Activated CD8-positive, alpha-beta memory T cell treated with anti-CD3 and anti-CD28 coated beads for 4 hours (primary cell): ENCODE data around the gene SNRNP35.
"Not testable (repeated sequence)": the region's sequence is repeated elsewhere in the genome, so short reads cannot be mapped to it uniquely, and the experiment has no call there.

Experiments used
- DNase-seq, 2 donors: peaks; one replicate each; pipeline ENCODE4 v3.0.0-alpha.2; 2020; ENCODE audit warnings: low read depth in 2 of 2

The SNRNP35 gene

DNA sequence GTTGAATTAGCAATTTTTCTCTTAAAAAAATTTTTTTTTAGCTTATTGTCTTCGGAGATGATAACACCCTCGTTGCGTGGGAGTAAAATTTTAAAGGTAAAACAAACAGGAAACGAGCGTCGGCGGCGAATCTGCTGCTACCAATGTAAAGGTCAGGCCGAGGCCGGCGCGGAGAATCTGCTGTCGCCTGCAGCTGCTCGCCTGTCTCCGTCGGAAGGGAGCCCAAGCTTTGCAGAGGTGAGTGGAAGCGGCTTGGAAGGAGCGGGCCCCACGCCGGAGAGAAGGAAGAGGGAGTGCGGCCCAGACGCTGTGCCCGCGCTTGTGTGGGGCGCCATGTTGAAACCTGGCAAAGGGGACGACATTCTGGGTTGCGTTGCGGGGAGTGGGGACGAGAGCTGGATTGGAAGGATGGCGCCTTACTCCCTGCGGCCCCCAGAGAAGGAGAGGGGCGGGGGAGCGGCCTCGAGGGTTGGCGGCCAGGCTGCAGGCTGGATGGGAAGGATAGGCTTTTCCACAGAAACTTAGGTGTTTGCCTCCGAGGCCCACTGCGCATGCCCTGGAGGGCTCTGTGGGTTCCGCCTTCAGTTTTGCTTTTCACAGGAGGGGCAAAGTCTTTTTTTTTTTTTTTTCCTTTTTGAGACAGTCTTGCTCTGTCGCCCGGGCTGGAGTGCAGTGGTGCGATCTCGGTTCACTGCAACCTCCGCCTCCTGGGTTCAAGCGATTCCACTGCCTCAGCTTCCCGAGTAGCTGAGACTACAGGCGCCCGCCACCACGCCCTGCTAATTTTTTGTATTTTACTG lies at the start of gene SNRNP35:
TSS of gene SNRNP35 (plus strand) at position 160 of the 800 bp plus-strand sequence. CDS start 7,402 bp downstream, outside the sequence.
- DNase-seq, result peak; percentile 69 to 77

- DNase-seq, result not testable (repeated sequence)
These were observed 49.3 kb upstream of the SNRNP35 start for GRCh38 chr12:123408619-123409018.

DNA sequence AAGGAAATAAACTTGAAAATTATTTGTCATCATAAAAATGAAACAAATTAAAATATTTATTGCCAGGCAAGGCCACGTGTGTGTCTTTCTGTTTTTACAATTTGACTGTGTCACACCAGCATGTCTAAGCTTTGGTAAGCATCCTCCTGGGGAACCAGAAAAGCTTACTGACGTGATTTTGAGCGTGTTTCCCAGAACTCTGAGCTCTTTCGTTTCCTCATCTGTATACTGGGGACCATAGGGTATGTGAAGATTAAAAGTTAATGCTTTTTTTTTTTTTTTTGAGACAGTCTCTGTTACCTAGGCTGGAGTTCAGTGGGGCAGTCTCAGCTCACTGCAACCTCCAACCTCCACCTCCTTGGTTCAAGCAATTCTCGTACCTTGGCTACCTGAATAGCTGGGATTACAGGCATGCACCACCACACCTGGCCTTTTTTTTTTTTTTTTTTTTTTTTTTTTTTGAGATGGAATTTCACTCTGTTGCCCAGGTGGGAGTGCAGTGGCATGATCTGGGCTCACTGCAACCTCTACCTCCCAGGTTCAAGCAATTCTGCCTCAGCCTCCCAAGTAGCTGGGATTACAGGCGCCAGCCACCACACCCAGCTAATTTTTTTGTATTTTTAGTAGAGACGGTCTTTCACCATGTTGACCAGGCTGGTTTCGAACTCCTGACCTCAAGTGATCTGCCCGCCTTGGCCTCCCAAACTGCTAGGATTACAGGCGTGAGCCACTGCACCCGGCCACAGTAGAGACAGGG lies 48.5 kb upstream of the SNRNP35 start:
- DNase-seq, result not testable (repeated sequence)

GRCh38 chr12:123410041-123410412 lies 47.9 kb upstream of the SNRNP35 start:
- DNase-seq, result no peak

GRCh38 chr12:123421314-123421713 lies 36.6 kb upstream of the SNRNP35 start:
- no peak for DNase-seq

GRCh38 chr12:123427036-123427769 lies 30.7 kb upstream of the SNRNP35 start:
- no peak for DNase-seq

GRCh38 chr12:123428591-123428990 lies 29.3 kb upstream of the SNRNP35 start:
- DNase-seq, result no peak

DNA sequence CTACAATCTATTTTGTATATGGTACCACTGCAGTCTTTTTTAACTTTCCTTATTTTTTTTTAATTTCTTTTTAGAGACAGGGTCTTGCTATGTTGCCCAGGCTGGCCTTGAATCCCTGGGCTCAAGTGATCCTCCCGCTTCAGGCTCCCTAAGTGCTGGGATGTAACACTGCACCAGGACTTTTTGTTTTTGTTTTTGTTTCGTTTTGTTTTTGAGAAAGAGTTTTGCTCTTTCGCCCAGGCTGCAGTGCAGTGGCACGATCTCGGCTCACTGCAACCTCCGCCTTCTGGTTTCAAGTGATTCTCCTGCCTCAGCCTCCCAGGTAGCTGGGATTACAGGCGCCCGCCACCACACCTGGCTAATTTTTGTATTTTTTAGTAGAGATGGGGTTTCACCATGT lies 28.8 kb upstream of the SNRNP35 start:
- DNase-seq, result not testable (repeated sequence)

DNA sequence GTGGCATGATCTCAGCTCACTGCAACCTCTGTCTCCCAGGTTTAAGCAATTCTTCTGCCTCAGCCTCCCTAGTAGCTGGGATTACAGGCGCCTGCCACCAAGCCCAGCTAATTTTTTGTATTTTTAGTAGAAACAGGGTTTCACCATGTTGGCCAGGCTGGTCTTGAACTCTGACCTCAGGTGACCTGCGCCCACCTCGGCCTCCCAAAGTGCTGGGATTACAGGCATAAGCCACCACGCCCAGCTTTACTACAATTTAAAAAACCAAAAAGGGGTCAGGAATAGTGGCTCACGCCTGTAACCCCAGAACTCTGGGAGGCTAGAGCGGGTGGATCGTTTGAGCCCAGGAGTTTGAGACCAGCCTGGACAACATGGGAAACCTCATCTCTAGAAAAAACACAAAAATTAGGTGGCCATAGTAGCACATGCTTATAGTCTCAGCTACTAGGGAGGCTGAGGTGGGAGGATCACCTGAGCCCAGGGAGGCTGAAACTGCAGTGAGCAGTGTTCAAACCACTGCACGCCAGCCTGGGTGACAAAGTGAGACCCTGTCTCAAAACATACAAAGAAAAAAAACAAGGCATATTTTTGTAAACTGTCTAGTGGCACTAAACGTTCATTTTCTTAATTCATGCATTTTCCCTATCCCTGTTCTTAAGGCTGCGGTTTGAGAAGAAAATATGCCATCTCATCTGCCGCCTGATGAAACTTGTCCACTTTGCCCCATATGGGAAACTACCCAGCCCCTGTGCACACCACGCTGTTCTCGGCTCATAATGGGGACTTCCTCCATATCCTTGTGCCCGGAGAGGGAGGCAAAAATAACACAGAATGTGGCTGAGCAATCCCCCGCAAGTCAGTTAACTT lies 25.8 kb upstream of the SNRNP35 start:
- not testable (repeated sequence) for DNase-seq

DNA sequence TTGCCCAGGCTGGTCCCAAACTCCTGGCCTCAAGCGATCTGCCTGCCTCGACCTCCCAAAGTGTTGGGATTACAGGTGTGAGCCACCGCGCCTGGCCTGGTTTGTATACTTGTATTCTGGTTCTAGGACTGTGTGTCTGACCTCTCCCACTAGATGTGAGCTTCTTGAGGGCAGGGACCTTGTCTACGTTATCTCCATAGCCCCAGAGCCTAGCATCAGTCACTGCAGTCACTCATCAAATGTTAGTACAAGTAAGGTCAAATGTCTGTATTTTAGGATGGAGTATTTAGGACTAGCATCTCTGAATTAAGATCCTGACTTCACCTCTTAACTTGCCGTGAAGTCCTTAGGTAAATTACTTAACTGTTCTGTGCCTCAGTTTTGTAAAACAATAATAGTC lies 24.3 kb upstream of the SNRNP35 start:
- DNase-seq, result no peak

GRCh38 chr12:123435636-123436016 lies 22.3 kb upstream of the SNRNP35 start:
- no peak for DNase-seq

- DNase-seq, result peak; percentile 78 to 82
These were observed 21.6 kb upstream of the SNRNP35 start, which contains the start of gene RILPL2 for GRCh38 chr12:123436017-123436964. TSS of gene RILPL2 (minus strand) at chr12:123436684. CDS start at chr12:123436420, 264 bp downstream.

DNA sequence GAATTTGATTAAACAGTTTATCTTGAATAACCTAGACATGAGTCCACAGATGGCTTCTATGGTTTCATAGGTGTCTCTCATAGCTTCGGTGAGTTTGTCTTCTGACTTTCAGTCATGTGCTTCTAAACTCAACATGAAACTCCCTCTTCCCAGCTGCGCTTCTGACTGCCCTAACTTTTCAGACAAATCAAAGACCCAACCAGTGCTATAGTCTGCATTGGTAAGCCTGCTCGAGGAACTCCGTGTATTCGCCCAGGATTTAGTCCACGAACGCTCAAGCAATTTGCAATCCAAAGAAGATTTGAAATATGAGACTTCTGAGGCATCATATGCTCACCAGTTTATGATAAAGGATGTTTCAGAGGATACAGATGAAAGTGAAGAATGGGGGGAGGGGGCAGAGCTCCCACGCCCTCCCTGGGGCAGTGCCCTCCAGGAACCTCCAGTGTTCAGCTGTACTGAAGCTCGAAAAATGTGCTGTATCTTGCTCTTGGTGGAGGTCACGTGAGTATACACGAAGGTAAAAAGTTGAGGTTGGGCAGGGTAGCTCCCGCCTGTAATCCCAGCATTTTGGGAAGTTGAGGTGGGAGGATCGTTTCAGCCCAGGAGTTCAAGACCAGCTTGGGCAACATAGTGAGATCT lies 16.3 kb upstream of the SNRNP35 start:
- no peak for DNase-seq

DNA sequence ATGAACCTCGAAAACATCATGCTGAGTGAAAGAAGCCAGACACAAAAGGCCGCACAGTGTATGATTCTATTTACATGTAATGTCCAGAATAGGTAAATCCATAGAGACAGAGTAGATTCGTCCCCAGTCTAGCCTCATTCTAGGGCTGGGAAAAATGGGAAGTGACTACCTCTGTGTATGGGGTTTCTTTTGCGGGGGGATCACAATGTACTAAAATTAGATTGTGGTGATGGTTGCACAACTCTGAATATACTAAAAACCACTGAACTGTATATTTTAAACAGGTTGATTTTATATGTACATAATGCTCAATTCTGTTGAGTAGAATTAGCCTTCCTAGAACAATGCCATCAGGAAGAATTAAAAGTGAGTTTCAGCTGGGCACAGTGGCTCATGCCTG lies 15.2 kb upstream of the SNRNP35 start:
- DNase-seq, result no peak

DNA sequence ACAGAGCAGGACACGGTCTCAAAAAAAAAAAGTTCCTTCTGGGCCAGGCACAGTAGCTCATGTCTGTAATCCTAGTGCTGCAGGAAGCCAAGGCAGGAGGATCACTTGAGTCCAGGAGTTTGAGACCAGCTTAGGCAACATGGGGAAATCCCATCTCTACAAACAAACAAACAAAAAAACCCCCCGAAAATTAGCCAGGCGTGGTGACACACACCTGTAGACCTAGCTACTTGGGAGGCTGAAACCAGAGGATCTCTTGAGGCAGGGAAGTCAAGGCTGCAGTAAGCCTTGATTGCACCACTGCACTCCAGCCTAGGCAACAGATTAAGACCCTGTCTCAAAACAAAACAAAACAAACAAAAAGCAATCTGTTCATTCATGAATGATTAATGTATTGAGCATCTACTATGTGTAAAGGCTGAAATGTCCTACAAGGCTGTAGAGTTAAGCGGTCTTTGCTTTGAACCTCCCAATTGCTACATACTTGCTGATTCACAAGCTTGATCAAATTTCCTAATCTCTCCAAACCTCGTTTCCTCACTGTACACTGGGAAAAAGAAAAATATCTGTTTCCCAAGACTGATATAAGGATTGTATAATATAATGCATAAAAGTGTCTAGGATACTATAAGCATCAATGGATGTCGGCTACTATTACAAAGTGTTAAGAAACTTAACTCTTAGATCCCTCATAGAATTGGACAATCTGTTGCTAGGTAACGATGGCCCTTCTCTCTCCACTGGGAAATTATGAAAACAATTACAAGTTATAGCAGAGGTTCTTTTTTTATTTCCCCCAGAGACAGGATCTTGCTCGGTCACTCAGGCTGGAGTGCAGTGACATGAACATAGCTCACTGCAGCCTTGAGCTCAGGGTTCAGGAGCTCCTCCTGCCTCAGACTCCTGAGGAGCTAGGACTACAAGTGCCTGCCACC lies 13.6 kb upstream of the SNRNP35 start:
- DNase-seq, result no peak

DNA sequence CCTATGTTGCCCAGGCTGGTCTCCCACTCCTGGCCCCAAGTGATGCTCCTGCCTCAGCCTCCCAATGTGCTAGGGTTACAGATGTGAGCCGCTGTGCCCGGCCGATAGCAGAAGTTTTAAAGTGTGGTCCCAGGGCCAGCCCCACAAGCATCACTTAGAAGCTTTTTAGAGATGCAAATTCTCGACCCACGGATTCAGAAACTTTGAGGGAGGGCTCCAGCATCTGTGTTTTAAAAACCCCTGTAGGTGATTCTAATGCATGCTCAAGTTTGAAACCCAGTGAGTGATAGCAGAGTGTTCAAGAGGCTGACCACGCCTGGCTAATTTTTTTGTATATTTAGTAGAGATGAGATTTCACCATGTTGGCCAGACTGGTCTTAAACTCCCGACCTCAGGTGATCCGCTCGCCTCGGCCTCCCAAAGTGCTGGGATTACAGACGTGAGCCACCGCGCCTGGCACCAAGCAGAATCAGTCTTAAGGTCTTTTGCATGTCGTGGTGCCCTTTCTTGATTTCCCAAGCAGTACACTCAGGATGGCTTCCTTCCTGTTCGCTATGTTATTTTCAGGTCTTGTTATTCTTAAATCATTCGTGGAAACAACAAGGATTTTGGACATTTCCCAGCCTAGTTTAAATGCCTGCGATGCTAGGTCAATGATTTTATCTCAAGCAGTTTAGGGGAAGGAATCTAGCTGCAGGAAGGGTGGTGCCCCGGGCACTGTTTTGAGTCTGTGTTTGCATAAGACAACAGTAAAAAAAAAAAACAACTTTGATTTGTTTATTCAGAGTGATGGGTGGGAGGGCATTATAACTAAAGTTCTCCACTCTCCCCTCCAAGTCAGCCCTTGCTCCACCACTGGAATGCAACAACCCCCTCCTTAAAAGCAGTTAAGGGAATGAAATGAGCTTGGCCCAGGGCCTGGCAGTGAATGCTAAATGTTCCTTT lies 12.3 kb upstream of the SNRNP35 start:
- DNase-seq, result no peak

GRCh38 chr12:123446333-123446713 lies 11.6 kb upstream of the SNRNP35 start:
- DNase-seq, result no peak
